NCI-H345 treated with DMSO at 0.1 percent for 48 hours (cell line): ENCODE results near the gene KIFBP.

Source experiments
- DNase-seq: peaks from one replicate; lab custom pipeline; 2025; ENCODE audit not compliant: unreplicated experiment; lab: John Stamatoyannopoulos, UW

KIFBP gene

GRCh38 chr10:69051303-69051702, 62.7 kb downstream of the KIFBP start:
- no peak for DNase-seq

- DNase-seq: no peak
Observed at GRCh38 chr10:69051710-69052487, 63.3 kb downstream of the KIFBP start.

GRCh38 chr10:69052736-69053135, 64.1 kb downstream of the KIFBP start:
- DNase-seq: no peak

- DNase-seq: no peak
Observed at GRCh38 chr10:69055241-69055640, 66.6 kb downstream of the KIFBP start.

GRCh38 chr10:69056129-69056528, 67.5 kb downstream of the KIFBP start:
- no peak for DNase-seq

GRCh38 chr10:69056536-69057260, 68.1 kb downstream of the KIFBP start:
- DNase-seq: no peak

GRCh38 chr10:69057261-69057950, 68.8 kb downstream of the KIFBP start:
- DNase-seq: no peak

- no peak for DNase-seq
Observed at GRCh38 chr10:69057951-69058297, 69.3 kb downstream of the KIFBP start.

- DNase-seq: no peak
Observed at GRCh38 chr10:69060127-69060798, 71.7 kb downstream of the KIFBP start.

- no peak for DNase-seq
Observed at GRCh38 chr10:69061305-69062161, 72.9 kb downstream of the KIFBP start.

- DNase-seq: no peak
Observed at GRCh38 chr10:69062901-69063300, 74.3 kb downstream of the KIFBP start.

- no peak for DNase-seq
Observed at GRCh38 chr10:69064762-69065328, 76.2 kb downstream of the KIFBP start.

- DNase-seq: no peak
Observed at GRCh38 chr10:69065406-69066361, 77.1 kb downstream of the KIFBP start.
